NCI-H526 treated with DMSO at 0.1 percent for 48 hours (cell line): ENCODE results near the gene CTCF.

Experiments used
- DNase-seq: peaks from one replicate; lab custom pipeline; 2025; lab: John Stamatoyannopoulos, UW

Gene CTCF

GRCh38 chr16:67605641-67606040 lies 43.3 kb downstream of the CTCF start:
- DNase-seq, result no peak

GRCh38 chr16:67606632-67607031 lies 44.3 kb downstream of the CTCF start:
- DNase-seq, result no peak

DNA sequence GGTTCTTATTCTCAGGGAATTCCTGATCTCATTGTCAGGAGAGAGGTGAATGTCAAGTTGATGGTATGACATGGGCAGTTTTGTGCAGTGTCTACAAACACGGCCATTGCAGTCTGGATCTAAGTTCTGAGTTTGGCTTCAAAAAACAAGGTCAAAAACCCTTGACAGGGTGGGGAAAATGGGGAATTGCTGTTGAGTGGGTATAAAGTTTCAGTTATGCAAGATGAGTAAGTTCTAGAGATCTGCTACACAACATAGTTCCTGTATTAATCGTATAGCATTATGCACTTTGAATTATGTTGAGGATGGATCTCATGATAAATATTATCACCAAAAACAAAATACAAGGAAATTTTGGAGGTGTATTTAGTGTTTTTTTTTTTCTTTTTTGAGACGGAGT lies 46.0 kb downstream of the CTCF start:
- no peak for DNase-seq

DNA sequence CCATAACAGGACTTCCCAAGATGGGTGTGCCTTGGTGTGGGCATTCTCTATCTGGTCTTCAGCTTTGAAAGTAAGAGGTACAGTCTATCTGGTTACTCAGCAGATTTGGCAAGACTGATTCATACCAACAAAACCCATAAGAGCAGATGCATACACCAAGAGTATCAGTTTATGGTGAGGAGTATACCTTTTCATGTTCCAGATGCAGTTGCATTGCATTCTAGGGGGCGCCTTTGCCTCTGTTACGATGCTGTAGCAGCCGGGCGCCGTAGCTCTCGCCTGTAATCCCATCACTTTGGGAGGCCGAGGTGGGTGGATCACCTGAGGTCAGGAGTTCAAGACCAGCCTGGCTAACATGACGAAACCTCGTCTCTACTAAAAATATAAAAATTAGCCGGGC lies 51.5 kb downstream of the CTCF start:
- no peak for DNase-seq

GRCh38 chr16:67628216-67628615 lies 65.9 kb downstream of the CTCF start:
- DNase-seq, result no peak

DNA sequence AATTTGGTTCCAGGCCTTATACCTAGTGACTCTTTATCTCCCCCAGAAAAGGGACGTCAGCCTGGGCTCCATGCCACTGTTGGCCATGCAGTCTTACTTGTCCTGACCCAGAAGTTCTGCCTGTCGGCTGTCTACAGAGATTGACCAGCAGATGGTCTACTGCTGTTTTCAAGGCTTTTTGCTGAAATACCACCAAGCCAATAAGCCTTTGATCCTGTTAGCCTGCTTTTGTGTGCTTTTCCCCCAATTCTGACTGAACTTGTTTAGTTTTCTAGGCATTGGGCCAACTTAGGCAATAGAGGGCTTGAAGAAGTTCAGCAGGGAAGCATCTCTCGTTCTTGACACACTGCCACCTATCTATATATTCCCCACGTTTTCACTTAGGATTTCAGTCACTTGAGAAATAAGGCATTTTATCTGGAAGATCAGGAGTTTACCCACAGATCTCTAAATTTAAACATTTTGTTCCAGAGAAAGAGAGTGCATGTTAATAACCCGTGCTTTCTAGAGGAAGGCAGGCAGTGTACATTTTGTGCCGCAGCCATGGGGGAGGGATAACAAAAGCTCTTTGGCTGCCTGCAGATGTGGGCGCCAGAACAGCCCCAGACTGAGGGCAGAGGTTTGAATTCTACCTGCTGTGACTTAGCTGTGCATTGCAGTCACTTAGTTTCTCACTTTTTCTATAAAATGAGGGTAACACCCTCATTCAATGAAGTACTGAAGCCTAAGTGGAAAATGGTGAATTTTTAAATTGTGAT lies 70.3 kb downstream of the CTCF start:
- no peak for DNase-seq

DNA sequence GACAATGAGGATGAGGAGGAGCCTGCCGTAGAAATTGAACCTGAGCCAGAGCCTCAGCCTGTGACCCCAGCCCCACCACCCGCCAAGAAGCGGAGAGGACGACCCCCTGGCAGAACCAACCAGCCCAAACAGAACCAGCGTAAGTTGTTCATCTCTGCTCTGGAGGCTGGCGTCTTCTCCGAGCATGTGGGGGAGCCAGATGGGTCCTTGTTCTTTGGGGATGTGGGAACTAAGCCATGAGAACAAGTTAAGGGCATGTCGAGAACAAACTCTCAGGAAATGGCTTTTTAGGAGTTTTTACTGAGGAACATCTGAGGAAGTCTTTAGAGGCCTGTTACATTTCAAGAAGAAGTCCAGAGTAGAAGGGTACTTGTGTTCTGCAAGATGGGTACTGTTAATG lies 74.4 kb downstream of the CTCF start:
- DNase-seq, result no peak

- DNase-seq, result no peak
Observed at GRCh38 chr16:67637625-67638024, 75.3 kb downstream of the CTCF start.

DNA sequence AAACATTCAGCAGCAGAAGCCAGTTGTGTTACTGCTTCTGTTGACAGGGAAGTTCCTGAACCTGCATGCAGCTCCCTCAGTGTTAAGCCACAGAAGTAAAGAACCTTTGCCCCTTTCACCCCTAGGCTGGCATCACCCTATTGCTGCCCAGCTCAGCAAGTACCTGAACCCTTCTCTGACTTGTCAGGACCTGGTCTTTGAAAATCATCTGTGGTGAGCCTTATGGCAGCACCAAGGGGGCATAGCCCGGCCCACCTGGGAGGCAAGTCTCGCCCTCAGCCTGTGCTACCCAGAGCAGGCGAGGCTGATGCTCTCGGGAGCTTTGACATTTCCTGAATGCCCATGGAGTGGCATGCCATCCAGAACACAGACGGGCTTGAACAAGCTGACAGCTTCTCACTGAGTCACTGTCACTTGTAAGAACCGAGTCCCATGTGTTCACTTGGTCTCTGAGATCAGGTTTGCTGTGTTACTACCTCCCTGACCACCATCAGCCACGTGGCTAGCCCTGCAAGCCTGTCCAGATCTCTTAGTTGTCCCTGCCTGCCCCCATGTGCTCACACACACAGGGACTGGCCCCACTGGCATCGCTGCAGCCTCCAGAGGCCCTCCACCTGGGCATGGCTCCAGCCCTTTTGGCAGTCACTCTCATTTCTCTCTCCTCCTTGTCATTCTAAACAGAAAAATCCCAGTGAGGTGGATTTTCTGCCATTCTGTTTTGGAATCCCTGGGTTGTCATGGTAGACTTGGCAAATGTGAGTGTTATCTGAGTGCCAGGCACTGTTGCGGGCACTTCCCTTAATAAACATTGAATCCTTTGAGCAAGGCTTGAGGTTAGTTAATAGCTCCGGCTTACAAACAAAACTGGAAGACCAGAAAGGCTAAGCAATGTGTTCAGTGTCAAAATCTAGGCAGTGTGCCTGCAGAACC lies 79.7 kb downstream of the CTCF start:
- no peak for DNase-seq

DNA sequence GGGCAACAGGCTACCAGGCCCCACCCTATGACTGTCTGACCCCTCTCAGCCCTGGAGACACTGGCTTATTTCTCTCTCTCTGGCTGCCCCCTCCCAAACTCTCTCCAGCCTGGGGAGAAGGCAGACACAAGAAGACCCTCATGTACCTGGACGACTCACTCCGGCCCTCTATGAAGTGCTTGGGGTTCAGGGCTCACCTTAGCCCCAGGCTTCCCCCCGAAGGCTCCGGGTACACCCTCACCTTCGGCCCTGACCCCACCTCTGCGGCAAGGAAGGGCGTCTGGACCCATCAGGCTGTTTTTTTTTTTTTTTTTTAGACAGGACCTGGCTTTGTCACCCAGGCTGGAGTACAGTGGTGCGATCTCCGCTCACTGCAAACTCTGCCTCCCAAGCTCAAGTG lies 81.7 kb downstream of the CTCF start:
- no peak for DNase-seq

DNA sequence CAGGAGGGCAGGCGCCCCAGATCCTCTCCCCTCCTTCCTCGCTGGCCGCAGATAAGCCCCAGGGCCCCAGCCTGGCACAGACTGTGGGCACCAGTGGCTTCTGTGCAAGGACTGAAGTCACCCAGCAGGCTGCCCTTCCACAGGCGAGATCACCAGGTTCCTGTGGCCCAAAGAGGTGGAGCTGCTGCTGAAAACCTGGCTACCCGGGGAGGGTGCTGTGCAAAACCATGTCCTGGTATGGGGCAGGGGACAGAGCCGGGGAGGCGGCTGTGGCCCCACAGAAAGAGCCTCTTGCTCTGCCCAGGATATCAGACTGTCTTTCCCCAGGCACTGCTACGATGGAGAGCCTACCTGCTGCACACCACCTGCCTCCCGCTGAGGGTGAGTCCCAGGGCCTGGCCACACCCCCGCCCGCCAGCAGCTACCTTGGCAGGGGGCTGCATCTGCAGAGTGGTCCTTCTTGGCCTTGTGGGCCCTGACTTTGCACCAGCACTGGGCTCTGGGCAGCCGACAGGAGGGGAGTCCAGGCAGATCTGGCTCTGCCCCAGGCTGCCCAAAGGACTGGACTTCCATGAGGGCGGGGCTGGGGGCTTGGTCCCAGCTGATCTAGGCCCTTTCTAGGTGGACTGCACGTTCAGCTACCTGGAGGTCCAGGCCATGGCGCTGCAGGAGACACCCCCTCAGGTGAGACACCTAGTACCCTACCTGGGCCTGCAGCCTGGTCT lies 83.2 kb downstream of the CTCF start:
- DNase-seq, result no peak

GRCh38 chr16:67647111-67647651 lies 84.9 kb downstream of the CTCF start:
- no peak for DNase-seq

GRCh38 chr16:67647681-67648080 lies 85.4 kb downstream of the CTCF start:
- no peak for DNase-seq

DNA sequence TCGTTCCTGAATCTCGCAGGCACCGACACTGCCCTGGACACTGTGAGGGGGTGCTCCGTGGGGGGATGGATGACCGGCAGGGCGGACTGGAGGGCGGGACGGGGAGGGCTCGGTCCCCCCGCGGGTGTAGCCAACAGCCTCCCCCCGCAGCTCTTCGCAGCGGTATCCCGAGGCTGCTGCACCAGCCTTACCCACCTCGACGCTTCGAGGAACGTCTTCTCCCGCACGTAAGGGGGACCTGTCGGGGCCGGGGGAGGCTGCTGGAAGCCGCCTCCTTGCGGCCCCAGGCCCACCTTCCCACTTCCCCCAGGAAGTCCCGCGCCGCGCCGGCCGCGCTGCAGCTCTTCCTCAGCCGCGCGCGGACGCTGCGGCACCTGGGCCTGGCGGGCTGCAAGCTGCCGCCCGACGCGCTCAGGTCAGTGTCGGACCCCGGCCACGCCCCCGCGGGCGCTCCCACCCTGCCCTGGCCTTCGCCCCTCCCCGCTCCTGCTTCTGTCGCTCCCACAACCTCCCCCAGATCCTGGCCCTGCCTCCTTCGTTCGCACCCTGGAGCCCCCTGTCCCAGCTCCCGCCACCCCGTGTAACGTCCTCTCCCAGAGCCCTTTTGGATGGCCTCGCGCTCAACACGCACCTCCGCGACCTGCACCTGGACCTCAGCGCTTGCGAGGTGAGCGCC lies 85.9 kb downstream of the CTCF start:
- DNase-seq, result no peak

DNA sequence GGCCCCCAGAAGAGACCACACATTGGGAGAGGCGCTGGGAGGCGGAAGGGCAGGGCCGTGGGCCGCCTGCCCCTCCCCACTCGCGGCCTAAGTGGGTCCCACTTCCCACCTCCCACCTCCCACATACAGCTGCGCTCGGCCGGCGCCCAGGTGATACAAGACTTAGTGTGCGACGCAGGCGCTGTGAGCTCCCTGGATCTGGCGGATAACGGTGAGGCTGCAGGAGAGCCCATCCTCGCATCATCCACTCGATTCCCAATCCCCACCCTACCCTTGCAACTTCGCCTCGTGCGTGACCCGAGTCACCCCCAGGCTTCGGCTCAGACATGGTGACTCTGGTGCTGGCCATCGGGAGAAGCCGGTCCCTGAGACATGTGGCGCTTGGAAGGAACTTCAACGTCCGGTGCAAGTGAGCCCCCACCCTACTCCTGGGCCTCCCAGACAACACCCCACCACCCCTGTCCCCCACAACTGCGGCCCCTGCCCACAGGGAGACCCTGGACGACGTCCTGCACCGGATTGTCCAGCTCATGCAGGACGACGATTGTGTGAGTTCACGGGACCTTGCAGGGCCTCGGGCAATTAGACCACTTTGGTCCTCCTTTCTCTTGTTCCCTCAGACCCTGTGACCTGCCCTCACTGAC lies 86.6 kb downstream of the CTCF start:
- DNase-seq, result no peak

GRCh38 chr16:67649494-67649931 lies 87.2 kb downstream of the CTCF start:
- no peak for DNase-seq

- DNase-seq, result no peak
Observed at GRCh38 chr16:67650023-67650422, 87.7 kb downstream of the CTCF start.

DNA sequence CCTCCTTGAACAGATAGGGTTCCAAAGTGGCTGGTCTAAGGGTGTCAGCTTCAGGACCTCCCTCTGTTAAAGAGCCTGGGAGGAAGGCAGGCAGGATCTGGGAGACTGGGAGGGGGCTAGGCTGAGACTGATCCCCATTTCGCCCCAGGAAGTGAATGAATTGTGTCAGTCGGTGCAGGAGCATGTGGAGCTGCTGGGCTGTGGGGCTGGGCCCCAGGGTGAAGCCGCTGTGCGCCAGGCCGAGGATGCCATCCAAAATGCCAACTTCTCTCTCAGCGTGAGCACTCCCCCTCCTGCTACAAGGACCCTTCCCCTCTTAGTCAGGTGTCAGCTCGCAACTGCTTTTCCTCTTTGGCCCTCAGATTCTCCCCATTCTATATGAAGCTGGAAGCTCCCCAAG lies 88.7 kb downstream of the CTCF start:
- DNase-seq, result no peak

- no peak for DNase-seq
Observed at GRCh38 chr16:67651847-67652246, 89.5 kb downstream of the CTCF start.

DNA sequence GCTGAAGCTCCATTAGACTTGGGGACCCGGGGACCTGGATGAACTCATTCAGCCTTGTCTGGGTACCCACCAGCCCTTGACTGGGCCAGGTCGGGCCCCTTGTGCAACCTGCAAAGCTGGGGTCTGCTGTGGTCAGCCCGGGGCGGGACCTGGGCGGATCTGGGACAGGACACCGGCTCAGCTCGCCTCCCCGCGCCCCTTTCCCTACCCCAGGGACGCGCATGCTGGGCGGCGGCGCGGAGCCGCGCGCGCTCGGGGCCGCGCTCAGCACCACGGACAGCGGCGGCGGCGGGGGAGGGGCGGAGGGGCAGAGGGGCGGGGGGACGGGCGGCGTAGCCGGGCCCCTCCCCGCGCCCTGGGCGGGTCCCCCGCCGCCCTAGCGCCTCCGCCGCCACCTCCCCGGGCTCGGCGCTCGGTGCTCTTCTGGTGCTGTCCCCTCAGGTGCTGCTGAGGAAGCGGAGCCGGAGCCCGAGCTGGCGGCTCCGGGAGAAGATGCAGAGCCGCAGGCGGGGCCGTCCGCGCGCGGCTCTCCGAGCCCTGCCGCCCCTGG lies 90.3 kb downstream of the CTCF start:
- DNase-seq, result no peak
